Activated CD4-positive, CD25-positive, alpha-beta regulatory T cell treated with anti-CD3 and anti-CD28 coated beads, Interleukin-2, amount 50 U/mL, for 24 hours (primary cell): ENCODE data around the gene ZNF804A.
"Not testable (repeated sequence)": the region's sequence is repeated elsewhere in the genome, so short reads cannot be mapped to it uniquely, and the experiment has no call there.

ENCODE experiments used
- ATAC-seq, 2 donors: fragments of 150-1000 bp; cut with Tn5 transposase; one replicate each; pipeline ENCODE4 v1.10.0; 2021; ENCODE audit warnings: mild to moderate bottlenecking in 1 of 2, moderate library complexity in 1 of 2

The ZNF804A gene

DNA sequence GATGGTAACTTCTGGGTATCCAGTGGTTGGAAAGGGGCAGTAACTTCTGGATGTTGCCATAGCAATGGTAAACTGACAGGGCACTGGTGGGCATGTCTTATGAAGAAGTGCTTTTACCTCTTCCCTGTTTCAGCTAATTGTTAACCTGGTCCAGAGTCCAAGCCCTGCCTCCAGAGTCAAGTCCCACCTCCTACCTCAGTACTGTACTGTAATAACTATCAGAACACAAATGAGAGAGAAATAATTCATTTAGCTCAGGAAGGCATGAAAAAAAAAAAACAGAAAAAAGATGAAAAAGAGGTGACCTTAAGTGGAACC is 237.0 kb downstream of the ZNF804A start:
- ATAC-seq, result no peak

DNA sequence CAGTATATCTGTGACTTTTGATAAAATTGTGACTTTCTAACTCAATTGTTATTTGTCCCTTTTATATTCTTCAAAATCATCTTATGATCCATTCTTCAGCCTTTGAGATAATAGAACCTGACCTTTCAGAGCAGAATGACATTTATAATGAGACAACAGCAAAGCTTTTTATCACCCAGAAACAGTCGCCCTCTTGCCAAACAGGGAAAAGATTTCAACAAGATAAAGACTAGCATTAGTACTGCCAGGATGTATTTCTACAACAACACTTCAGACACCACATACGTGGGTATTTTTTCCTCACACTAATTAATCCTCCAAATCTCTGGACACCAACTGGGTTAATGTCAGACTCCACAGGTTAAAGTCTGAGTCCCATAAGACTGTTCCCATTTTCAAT is 249.0 kb downstream of the ZNF804A start:
- no peak for ATAC-seq

DNA sequence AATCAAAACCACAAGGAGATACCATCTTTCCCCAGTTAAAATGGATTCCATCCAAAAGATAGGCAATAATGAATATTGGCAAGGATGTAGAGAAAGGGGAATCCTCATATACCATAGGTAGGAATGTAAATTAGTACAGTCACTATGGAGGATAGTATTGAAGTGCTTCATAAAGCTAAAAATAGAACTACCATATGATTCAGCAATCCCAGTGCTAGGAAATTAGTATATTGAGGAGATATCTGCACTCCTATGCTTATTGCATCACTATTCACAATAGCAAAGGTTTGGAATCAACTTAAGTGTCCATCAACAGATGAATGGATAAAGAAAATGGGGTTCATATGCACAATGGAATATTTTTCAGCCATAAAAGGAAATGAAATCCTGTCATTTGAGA is 251.2 kb downstream of the ZNF804A start:
- ATAC-seq, result no peak

DNA sequence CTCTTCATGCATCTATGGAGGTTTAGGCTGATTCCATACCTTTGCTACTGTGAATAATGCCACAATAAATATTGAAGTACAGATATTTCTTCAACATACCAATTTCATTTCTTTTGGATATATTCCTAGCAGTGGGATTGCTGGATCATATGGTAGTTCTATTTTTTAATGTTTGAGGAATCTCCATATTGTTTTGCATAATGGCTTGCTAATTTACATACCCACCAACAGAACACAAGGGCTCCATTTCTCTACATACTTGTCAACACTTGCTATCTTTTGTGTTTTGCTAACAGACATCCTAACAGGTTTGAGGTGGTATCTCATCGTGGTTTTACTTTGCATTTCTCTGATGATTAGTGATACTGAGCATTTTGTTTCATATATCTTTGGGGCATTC is 253.2 kb downstream of the ZNF804A start:
- ATAC-seq, result no peak

DNA sequence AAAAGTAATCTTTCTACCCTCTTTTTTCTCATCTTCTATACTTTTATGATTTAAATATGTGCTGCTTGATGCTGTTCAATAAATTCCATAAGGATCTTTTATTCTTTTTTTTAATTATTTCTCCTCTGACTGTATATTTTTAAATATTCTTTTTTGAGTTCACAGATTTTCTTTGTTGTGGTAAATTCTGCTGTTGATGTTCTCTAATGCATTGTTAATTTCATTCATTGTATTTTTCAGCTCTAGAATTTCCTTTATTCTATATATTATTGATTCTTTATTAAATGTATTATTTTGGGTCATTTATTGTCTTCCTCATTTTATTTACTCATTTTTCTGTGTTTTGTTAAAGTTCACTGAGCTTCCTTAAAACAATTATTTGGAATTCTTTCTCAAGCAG is 260.9 kb downstream of the ZNF804A start:
- no peak for ATAC-seq

DNA sequence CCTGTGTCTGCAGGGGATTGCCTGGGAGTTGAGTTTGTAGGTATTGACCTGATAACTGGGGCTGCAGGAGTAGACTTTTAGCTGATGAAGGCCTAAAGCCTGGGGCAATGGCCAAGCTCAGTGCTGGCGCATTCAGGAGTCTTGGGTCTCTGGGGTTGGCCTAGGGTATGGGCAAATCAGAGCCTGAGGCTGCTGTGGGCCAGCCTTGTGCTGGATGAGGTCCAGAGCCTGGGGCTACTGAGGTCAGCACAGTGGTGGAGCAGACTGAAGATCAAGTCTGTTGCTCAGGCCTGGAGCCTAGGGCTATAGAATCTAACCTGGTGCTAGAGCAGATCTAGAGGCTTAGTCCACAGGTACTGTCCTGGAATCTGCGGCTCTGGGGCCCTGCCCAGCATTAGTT is 262.4 kb downstream of the ZNF804A start:
- ATAC-seq, result no peak

DNA sequence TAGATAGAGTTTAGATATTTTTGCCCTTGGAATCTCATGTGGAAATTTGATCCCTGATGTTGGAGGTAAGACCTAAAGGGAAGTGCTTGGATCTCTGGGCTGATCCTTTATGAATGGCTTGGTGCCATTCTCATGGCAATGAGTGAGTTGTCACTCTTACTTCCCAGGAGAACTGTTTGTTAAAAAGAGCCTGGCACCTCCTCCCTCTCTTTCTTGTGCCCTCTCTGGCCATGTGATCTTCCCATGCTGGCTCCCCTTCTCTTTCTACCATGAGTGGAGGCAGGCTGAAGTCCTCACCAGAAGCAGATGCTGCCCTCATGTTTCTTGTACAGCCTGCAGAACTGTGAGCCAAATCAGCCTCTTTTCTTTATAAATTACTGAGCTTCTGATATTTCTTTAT is 276.9 kb downstream of the ZNF804A start:
- ATAC-seq, result no peak

DNA sequence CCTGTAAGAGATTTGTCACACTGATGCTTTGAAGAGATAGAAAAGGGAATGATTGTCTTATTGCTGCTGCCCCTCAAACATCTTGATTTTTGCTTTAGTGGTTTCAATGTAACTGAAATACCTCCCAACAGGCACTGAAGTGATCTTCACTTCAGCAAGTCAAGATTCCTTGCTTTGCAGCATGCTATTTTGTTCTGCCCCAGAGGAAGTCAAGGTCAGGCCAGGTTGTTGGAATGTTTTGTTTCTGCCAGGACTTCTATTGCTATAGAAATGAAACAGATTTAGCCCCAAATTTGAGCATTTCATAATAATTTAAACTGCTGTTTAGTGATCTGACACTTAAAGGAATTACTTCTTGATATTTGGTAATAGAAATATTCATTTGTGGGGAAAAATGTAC is 277.6 kb downstream of the ZNF804A start:
- ATAC-seq, result no peak

DNA sequence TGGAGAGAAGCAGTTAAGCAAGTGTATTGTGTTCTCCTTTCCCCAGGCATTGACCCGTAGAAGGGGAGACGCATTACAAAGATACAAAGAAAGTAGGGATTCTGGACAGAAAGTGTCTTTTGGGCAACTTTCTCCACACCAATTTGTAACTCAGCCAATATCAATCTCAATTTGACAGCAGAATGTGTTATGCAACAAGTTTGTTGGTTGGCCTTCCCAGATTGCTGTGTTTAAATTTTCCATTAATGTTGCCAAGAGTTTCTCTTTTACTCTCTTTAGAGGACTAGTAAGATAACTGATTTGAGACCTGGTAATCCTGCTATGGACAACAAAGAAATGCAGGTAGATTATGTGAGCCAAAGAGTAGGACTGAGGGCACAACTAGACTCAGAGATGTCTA is 279.6 kb downstream of the ZNF804A start:
- no peak for ATAC-seq

DNA sequence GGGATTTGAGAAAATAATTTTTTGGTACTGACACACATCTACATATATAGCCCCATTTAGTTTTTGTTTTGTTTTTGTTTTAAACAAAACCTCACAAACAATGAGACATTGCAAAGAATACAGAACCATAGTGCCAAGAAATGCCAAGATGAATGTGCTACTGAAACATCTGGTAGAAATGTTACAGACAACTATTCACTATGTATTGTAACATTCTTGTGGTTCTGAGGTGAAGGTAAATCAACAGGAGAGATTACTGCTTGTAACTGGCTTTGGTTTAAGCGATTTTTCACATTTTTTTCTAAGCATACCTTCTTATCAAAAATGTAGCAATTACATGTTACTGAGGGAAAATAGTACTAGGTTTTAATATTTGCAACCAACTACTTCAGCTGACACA is 281.3 kb downstream of the ZNF804A start:
- no peak for ATAC-seq

DNA sequence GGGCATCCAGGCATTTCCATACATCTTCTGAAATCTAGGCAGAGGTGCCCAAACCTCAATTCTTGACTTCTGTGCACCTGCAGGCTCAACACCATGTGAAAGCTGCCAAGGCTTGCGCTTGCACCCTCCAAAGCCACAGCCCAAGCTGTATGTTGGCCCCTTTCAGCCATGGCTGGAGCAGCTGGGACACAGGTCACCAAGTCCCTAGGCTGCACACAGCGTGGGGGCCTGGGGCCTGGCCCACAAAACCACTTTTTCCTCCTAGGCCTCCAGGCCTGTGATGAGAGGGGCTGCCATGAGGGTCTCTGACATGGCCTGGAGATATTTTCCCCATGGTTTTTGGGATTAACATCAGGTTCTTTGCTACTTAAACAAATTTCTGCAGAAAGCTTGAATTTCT is 288.3 kb downstream of the ZNF804A start:
- not testable (repeated sequence) for ATAC-seq

DNA sequence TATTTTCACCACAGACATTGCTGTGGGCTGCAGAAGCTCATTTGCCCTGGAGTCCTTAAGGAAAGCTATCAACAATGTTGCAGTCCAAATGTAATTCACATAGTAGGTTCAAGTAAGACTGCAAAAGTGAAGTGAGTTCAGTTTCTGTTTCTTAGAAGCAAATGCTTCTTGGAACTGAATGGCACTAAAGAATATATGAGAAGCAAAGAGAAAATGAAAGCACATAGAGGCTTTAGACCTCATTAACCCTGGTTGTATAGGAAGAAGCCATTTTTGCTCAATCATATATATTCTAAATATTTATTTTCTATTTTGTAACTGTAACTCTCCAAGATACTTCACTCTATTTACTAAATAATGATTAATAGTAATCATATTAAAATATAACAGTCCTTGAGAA is 292.0 kb downstream of the ZNF804A start:
- ATAC-seq, result no peak

DNA sequence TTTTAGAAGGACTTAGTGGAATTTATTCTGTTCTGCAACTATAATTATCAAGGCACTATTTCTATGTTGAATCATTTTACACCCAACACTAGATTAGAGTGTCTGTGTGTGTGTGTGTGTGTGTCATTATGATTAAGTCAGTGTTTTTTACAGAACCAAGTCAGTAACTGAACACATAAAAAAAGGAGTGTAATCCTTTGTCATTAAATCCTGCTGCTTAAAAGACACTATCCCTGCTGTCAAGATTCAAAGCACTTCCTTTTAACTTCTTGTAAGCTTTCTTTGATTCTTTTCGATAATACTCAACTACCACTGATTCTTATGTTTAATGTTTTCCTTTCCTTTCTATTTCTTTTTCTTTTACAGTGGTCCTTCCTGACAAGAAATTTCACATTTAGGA is 306.7 kb downstream of the ZNF804A start:
- ATAC-seq, result no peak

DNA sequence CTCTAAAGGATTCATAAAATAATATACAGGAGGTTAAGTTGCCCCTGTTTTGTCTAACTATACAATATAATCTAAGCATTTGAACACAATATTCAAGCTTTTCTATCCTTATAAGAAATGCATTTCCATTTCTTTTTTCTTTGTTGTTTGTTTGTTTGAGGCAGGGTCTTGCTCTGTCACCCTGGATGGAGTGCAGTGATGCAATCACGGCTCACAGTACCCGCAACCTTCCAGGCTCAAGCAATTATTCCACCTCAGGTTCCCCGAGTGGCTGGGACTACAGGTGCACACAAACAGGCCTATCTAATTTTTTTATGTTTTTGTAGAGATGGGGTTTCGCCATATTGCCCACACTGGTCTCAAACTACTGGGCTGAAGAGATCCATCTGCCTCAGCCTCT is 307.8 kb downstream of the ZNF804A start:
- ATAC-seq, result no peak

DNA sequence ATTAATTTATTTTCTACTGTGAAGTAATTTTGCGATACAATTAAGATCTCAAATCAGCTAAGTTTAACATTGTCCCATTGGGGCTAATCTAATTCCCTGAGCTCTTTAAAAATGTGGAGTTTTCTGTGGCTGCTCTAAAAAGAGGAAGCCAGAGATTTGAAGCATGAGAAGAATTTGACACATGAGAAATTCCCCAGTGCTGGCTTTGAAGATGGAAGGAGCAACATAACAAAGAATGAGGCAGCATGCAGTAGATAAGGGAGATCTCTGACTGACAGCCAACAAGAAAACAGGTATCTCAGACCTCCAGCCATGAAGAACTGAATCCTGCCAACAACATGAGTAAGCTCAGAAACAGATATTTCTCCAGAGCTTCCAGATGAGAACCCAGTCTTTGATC is 308.4 kb downstream of the ZNF804A start:
- ATAC-seq, result no peak

DNA sequence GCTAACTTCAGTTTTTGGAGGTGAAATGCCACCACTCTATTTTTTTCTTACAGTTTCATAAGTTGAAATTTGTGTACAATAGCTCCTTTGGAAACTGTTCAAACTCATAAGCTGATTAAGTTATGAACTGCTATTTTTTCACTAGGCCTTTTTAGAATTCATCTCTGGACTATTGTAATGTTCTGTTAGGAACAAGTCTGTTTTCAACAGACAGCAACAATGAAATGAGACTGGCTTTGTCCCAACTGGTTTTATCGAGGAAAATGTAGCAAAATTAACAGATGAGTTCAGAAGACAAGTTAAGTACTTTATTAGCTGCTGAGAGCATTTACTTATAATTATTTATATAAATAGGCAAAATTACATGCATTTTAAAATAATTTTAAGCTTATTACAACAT is 310.6 kb downstream of the ZNF804A start:
- no peak for ATAC-seq

DNA sequence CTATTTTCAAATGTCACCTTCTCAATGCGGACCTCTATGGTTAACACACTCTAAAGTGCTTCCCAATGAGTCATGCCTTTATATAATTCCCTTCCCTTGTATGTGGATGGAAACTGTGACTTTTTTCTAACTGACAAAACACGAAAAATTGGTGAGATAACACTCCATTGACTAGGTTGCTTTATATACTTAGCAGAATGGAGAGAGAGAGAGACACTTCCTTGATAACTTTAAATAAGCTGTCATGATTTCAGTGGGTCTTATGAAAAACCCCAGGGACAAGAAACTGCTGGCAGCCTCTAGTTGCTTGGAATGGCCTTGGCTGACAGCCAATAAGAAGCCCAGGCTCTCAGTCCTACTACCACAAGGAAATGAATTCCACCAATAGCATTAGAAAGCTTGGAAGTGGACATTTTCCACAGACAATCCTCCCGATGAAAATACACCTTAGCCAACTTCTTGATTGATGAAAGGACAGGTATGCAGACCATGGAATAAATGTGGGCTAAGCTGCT is 322.2 kb downstream of the ZNF804A start:
- no peak for ATAC-seq

DNA sequence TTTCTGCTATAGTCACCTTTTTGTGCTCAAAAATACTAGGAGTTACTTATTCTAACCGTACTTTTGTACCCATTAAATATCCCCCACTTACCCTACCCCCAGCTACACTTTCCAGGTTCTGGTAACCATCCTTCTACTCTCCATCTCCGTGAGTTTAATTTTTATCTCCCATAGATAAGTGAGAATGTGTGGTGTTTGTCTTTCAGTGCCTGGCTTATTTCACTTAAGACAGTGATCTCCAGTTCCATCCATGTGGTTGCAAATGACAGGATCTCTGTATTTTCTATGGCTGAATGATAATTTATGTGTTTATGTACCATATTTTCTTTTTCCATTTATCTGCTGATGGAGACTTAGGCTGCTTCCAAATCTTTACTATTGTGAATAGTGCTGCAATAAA is 323.3 kb downstream of the ZNF804A start:
- no peak for ATAC-seq

DNA sequence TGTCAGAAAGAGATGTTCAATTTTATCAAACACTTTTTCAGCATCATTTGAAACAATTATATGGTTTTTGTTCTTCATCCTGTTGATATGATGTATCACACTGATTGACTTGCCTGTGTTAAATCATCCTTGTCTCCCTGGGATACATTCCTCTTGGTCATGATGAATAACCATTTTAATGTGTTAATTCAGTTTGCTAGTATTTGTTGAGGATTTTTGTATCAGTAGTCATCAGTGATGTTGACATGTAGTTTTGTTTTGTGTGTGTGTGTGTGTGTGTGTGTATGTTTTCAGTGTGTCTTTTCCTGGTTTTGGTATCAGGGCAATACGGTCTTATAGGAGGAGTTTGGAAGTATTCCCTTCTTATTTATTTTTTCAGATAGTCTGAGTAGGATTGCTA is 325.4 kb downstream of the ZNF804A start:
- no peak for ATAC-seq

DNA sequence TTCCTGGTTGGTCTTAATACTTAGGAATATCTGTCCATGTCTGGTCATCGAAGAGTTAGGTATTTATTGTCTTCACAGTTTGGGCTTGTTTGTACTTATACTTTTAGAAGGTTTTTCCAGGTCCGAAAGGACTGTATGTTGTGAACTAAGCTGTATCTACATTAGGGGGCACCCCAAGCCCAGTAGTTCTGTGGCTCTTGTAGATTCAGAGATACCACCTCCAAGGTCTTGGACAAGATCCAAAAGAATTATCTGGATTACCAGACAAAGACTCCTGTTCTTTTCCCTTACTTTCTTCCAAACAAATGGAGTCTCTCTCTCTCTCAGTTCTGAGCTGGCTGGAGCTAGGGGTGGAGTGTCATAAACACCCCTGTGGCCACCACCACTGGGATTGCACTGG is 328.7 kb downstream of the ZNF804A start:
- ATAC-seq, result no peak

DNA sequence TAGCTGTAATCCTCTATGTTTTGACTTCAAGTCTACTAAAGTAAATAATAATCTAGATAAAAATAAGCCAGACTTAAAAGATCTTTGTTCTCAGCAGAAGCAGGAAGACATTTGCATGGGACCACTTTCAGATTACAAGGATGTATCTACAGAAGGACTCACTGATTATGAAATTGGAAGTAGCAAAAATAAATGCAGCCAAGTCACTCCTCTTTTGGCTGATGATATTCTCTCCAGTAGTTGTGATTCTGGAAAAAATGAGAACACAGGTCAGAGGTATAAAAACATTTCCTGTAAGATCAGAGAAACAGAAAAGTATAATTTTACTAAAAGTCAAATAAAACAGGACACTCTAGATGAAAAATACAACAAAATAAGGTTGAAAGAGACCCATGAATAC is 338.4 kb downstream of the ZNF804A start:
- no peak for ATAC-seq

DNA sequence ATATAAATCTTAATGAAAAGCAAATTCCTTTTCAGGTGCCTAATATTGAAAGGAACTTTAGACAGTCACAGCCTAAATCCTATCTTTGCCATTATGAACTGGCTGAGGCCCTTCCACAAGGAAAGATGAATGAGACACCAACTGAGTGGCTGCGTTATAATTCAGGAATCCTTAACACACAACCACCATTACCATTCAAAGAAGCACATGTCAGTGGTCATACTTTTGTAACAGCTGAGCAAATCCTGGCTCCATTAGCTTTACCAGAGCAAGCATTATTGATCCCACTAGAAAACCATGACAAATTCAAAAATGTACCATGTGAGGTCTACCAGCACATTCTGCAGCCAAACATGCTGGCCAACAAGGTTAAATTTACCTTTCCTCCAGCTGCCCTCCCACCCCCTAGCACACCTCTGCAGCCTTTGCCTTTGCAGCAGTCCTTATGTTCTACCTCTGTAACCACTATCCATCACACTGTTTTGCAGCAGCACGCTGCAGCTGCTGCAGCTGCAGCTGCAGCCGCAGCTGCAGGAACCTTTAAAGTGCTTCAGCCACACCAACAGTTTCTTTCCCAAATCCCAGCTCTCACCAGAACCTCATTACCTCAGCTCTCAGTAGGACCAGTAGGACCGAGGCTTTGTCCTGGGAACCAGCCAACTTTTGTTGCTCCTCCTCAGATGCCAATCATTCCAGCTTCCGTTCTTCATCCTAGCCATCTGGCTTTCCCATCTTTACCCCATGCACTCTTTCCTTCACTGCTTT is 340.1 kb downstream of the ZNF804A start:
- ATAC-seq, result no peak

DNA sequence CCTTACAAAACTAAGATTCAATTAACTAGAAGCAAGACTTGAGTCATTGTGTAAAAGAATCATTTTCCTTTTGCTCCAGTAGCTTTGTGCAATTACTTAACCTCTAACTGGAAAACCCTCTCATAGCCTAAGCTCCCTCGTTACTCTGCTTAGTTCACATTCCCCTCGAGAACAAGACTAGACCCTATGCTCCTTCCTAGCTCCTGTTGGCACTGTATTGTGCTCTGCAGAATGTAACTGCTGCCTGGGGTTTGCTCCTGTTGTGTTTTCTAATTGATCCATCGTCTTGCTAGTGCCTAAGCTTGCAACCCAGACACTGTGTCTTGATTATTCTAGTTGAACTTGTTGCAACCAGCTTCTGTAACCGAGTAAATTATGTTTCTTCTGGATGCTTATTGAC is 347.0 kb downstream of the ZNF804A start:
- ATAC-seq, result no peak

DNA sequence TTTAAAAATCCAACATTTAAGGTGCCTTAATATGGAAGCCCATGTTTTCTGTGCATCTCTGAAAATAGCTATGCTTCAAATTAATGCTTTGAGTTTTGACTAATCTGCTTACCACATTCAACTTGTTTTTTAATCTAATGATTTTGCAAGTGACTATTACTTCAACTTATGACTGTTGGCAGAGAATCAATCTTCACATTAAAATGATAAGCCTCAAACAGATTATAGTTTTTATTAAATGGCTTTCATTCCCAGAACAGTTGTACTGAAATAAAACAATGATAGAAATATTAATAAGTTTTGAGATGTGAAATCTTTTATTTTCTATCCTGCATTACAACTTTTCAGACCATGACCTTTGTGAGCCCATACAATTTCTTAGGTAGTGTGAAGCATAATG is 347.5 kb downstream of the ZNF804A start:
- no peak for ATAC-seq

DNA sequence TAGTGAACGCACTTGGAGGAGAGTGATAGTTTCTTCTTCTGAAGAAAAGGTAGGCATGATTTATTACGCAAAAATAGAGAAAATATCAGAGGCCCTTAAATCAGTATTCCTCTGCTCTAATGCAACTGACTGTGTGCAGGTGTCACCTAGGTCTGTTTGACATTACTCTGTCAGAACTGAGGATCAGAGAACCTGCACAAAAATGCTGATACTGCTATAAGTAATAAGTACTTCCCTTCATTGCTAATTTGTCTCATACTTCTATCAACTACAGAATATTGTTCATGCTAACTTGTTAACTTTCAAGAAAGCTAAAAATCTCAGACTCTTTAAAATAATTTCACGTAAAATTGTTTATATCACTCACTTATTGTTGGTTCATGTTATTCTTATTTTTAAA is 358.5 kb downstream of the ZNF804A start:
- no peak for ATAC-seq
